Gastroesophageal sphincter (tissue), 4 donors: Measurements from ENCODE around the gene CFAP90. TPM values are rescaled to one million over a fixed set of nuclear protein-coding genes. Genes with fewer than 3 reads are reported as not detected.

Source experiments
- ATAC-seq: fragments of 150-250 bp; one replicate; pipeline ENCODE4 v1.9.1; 2016; ENCODE audit warnings: mild to moderate bottlenecking, moderate library complexity
- H3K27ac ChIP-seq, 4 donors: fragments of 200-600 bp; sonication (generic) in 3 of 4; 1 replicate in 3 of 4; 2 replicates in 1 of 4; pipeline ENCODE4 v1.5.1; 2016 to 2019
- H3K27me3 ChIP-seq: fragments of 200-600 bp; sonication (generic); one replicate; pipeline ENCODE4 v1.5.1; 2019
- H3K36me3 ChIP-seq, 2 donors: fragments of 200-600 bp; sonication (generic); one replicate each; pipeline ENCODE4 v1.5.1; 2019; ENCODE audit warnings: control low read depth in 1 of 2
- H3K4me1 ChIP-seq, 3 donors: fragments of 200-600 bp; sonication (generic); 1 replicate in 2 of 3; 2 replicates in 1 of 3; pipeline ENCODE4 v1.5.1; 2016 to 2019; ENCODE audit warnings: control low read depth in 2 of 3
- H3K4me3 ChIP-seq, 2 donors: fragments of 200-600 bp; sonication (generic); one replicate each; pipeline ENCODE4 v1.5.1; 2019; ENCODE audit warnings: mild to moderate bottlenecking in 1 of 2, moderate library complexity in 1 of 2
- H3K9me3 ChIP-seq, 3 donors: fragments of 200-600 bp; sonication (generic); one replicate each; pipeline ENCODE4 v1.5.1; 2017 to 2019; ENCODE audit warnings: control low read depth in 2 of 3
- EP300 ChIP-seq: sonication (generic); formaldehyde crosslinking; IDR thresholded peaks from one replicate; pipeline ENCODE4 v1.6.1; 2017; ENCODE audit warnings: antibody characterized with exemption, mild to moderate bottlenecking
- POLR2A ChIP-seq, 2 donors: fragments of 450-650 bp; IDR thresholded peaks; one replicate each; pipeline ENCODE4 v1.6.1; 2017; ENCODE audit warnings: antibody characterized with exemption in 2 of 2, mild to moderate bottlenecking in 2 of 2, moderate library complexity in 1 of 2
- POLR2AphosphoS5 ChIP-seq: sonication (generic); formaldehyde crosslinking; IDR thresholded peaks from one replicate; pipeline ENCODE4 v1.6.1; 2017; ENCODE audit warnings: antibody characterized with exemption
- WGBS, 2 donors: methylation state at CpG; one replicate each; pipeline ENCODE4 v1.1.5; 2018; ENCODE audit warnings: low coverage in 1 of 2; 5-methylcytosine and 5-hydroxymethylcytosine counted together
- total RNA-seq, 4 donors: library from RNA; depleted of rRNA; stranded (reverse); fragments of >200 nt; gene quantifications; one replicate each; pipeline ENCODE4 v1.1.0, GENCODE V29; 2016
- TF ChIP-seq, protein P1 (sequence below), 4 experiments: fragments of 200-600 bp in 2 of 4; fragments of 450-650 bp in 2 of 4; sonication (generic) in 1 of 4; IDR thresholded peaks; one replicate each; pipeline ENCODE4 v1.5.1; 2017 to 2019; ENCODE audit warnings: antibody characterized with exemption in 4 of 4, mild to moderate bottlenecking in 2 of 4, moderate library complexity in 2 of 4

CFAP90 gene
- total RNA-seq, 4 donors from 2014 or later = 0.54 TPM; not detected in 3

DNA sequence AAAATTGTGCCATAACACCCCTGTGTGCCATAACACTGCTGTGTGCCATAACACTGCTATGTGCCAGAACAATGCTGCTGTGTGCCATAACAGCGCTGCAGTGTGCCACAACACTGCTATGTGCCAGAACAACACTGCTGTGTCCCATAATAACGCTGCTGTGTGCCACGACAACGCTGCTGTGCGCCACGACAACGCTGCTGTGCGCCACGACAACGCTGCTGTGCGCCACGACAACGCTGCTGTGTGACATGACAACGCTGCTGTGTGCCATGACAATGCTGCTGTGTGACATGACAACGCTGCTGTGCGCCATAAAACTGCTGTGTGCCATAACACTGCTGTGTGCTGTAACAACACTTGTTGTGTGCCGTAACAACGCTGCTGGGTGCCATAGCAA lies 25.9 kb downstream of the CFAP90 start:
- no peaks in the 10 kb centered on the region for H3K9me3 ChIP-seq
- 95 to 98% methylated on average over 9 to 16 of the region's 18 CpGs for WGBS, 2 donors
- ATAC-seq = no peak
- H3K4me1 ChIP-seq = no peaks in the 10 kb centered on the region
- H3K27ac ChIP-seq = no peak overlapping the region
- no peak overlapping the region for H3K4me3 ChIP-seq
- TF ChIP-seq POLR2A (IDR thresholded peaks at IDR 0.05) (no peak), POLR2AphosphoS5 (no peak), EP300 (no peak)
- TF ChIP-seq, protein P1, sequence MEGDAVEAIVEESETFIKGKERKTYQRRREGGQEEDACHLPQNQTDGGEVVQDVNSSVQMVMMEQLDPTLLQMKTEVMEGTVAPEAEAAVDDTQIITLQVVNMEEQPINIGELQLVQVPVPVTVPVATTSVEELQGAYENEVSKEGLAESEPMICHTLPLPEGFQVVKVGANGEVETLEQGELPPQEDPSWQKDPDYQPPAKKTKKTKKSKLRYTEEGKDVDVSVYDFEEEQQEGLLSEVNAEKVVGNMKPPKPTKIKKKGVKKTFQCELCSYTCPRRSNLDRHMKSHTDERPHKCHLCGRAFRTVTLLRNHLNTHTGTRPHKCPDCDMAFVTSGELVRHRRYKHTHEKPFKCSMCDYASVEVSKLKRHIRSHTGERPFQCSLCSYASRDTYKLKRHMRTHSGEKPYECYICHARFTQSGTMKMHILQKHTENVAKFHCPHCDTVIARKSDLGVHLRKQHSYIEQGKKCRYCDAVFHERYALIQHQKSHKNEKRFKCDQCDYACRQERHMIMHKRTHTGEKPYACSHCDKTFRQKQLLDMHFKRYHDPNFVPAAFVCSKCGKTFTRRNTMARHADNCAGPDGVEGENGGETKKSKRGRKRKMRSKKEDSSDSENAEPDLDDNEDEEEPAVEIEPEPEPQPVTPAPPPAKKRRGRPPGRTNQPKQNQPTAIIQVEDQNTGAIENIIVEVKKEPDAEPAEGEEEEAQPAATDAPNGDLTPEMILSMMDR (IDR thresholded peaks at IDR 0.05) = no peak
- no peaks in the 10 kb centered on the region for H3K27me3 ChIP-seq
- H3K36me3 ChIP-seq = peaks cover 0 to 15% of the 10 kb centered on the region in 2 donors

DNA sequence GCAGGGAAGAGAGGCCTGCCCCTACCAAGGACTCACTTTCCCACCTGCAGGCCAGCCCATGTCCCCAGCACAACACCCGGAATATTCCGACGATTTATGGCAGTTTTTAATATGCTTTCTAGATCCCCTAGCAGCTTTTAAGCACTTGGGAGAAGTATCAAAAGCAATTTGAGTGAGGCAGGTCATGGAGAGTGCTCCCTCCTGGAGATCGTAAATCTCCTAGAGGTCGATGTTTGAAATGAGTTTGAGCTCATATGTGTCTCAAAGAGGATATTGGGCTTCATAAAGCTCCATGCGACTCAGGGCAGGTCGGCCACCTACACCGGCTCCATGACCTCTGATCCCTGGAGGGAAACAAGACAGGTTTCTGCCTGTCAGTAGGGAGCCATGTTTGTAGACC lies 27.3 kb downstream of the CFAP90 start:
- Histone ChIP-seq H3K4me1 (no peaks in the 10 kb centered on the region), H3K4me3 (no peak overlapping the region), H3K27me3 (no peaks in the 10 kb centered on the region), H3K36me3 (peaks cover 0 to 15% of the 10 kb centered on the region in 2 donors), H3K9me3 (no peaks in the 10 kb centered on the region), H3K27ac (no peak overlapping the region)
- WGBS, 2 donors = 76 to 90% methylated on average over 6 to 8 of the region's 8 CpGs
- no peak for ATAC-seq
- no peak for TF ChIP-seq POLR2AphosphoS5
- no peak for TF ChIP-seq EP300
- TF ChIP-seq POLR2A (IDR thresholded peaks at IDR 0.05) = no peak
- TF ChIP-seq, protein P1 (IDR thresholded peaks at IDR 0.05) = no peak

DNA sequence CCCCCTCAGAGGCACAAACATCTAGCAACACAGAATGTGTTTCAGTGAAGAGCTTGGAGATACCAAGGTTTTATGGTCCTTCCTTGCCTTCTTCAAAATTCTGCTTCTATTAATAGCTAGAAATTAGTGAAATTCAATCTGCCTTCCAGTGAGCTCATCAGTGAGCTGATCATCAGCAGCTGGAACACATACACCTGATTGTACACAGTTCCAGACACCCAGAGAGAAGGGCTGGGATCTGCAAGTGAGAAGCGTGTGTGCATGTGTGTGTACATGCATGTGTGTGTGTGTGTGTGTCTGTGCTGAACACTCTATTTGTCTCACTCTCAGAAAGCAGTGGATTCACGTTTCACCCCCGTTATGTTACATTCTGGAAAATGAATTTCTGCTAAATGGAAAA lies 28.5 kb downstream of the CFAP90 start:
- Histone ChIP-seq H3K9me3 (no peaks in the 10 kb centered on the region), H3K4me1 (no peaks in the 10 kb centered on the region), H3K27ac (no peak overlapping the region), H3K36me3 (peaks cover 0 to 15% of the 10 kb centered on the region in 2 donors), H3K4me3 (no peak overlapping the region), H3K27me3 (no peaks in the 10 kb centered on the region)
- ATAC-seq = no peak
- TF ChIP-seq, protein P1 (IDR thresholded peaks at IDR 0.05) = no peak
- TF ChIP-seq POLR2A (IDR thresholded peaks at IDR 0.05) = no peak
- 71 to 78% methylated on average over 3 of the region's 3 CpGs for WGBS, 2 donors

DNA sequence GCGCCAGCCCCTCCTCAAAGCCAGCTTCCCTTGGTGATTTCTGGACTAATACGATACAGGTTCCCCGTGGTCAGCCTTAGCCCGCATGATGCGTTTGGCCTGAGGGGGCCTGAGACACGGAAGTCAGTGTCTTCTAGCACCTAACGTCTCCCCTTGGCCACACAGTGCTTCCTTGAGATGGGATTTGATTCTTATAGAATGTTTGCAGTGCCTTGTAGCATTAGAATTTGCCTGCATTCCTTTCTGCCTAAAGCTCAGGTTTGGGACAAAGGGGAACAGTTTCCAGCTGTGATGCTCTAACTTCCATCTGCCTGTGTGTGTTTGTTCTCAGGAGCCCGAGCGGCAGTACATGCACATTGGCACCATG lies 34.4 kb downstream of the CFAP90 start:
- Histone ChIP-seq H3K9me3 (no peaks in the 10 kb centered on the region), H3K27me3 (no peaks in the 10 kb centered on the region), H3K36me3 (peaks cover 0 to 1% of the 10 kb centered on the region in 2 donors), H3K4me1 (peaks cover 0 to 7% (median 4%) of the 10 kb centered on the region in 3 donors), H3K27ac (no peak overlapping the region), H3K4me3 (no peak overlapping the region)
- WGBS, 2 donors = 92 to 100% methylated on average over 2 of the region's 9 CpGs
- ATAC-seq = no peak
- TF ChIP-seq POLR2A (IDR thresholded peaks at IDR 0.05) = no peak
- no peak for TF ChIP-seq POLR2AphosphoS5
- TF ChIP-seq, protein P1 (IDR thresholded peaks at IDR 0.05) = no peak
- no peak for TF ChIP-seq EP300

DNA sequence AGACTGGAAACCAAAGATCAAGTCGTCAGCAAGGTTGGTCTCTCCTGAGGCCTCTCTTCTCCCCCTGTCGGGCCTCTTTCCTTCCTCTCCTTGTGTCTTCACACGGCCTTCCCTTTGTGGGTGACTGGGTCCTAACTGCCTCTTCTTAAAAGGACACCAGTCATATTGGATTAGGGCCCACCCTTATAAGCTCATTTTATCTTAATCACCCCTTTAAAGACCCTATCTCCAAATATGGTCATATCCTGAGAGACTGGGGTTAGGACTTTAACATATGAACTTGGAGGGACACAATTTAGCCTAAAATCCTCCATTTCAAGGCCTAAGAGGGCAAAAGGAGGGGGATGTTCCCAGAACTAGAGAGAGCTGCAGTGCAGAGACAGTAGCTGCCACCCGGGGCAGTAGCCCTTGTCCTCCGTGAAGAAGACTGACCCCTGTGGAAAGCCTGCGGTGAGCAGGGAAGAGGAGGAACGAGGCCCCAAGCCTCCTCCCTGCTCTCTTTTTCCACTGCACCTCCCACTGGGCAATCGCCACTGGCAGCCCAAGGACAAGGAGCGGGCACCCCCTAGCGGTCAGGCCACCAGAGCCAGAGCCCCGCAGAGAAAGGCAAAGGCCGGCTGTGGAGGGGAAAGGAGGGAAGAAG lies 34.9 kb downstream of the CFAP90 start:
- Histone ChIP-seq H3K36me3 (no peaks in the 10 kb centered on the region), H3K27me3 (no peaks in the 10 kb centered on the region), H3K4me1 (peaks cover 0 to 7% (median 4%) of the 10 kb centered on the region in 3 donors), H3K4me3 (no peak overlapping the region), H3K27ac (no peak overlapping the region), H3K9me3 (no peaks in the 10 kb centered on the region)
- TF ChIP-seq, protein P1 (IDR thresholded peaks at IDR 0.05) = peak; percentile 67 to 89 (median 72)
- TF ChIP-seq EP300 = no peak
- WGBS, 2 donors = 27 to 33% methylated on average over 3 to 6 of the region's 12 CpGs
- ATAC-seq = peak; percentile 92
